Measurements from ENCODE around the gene FBXW7.

FBXW7 gene

GRCh38 chr4:152392079-152392478 lies 143.8 kb downstream of the FBXW7 start:
- peaks cover 10% of the 10 kb centered on the region for H3K79me1 ChIP-seq (replicated peaks; ENCODE audit: low read length, poor library complexity, severe bottlenecking)
- H4K91ac ChIP-seq (ENCODE audit: low read length) = no peak overlapping the region
- H3K18ac ChIP-seq (ENCODE audit: low read depth in 1 of 2, low read length in 2 of 2) = no peak overlapping the region
- no peak overlapping the region for H3K9ac ChIP-seq (ENCODE audit: low read length)
- no peaks in the 10 kb centered on the region for H3K36me3 ChIP-seq (ENCODE audit: control insufficient read depth in 1 of 2, insufficient read depth in 2 of 2, low read depth in 1 of 2, low read length in 2 of 2)
- no peak overlapping the region for H3K4me3 ChIP-seq (ENCODE audit: insufficient read depth in 1 of 2, low read depth in 1 of 2, low read length in 2 of 2)
- no peaks in the 10 kb centered on the region for H3K27me3 ChIP-seq (ENCODE audit: control insufficient read depth in 1 of 2, insufficient read depth in 1 of 2, low read length in 2 of 2)
- H3K4me2 ChIP-seq (ENCODE audit: low read length, poor library complexity, severe bottlenecking) = no peak overlapping the region
- H3K23ac ChIP-seq (ENCODE audit: low read length in 2 of 2) = no peak overlapping the region
- no peak overlapping the region for H3K27ac ChIP-seq (ENCODE audit: low read length, poor library complexity, severe bottlenecking)
- no peak overlapping the region for H2AFZ ChIP-seq (ENCODE audit: low read depth, low read length)
- WGBS = 100% methylated on average over 3 of the region's 3 CpGs
- no peak overlapping the region for H2BK120ac ChIP-seq (ENCODE audit: low read depth, low read length)
- H3K4me1 ChIP-seq (ENCODE audit: control insufficient read depth, insufficient read depth, low read depth, low read length) = no peaks in the 10 kb centered on the region
- no peak overlapping the region for H2BK5ac ChIP-seq (ENCODE audit: low read depth, low read length, poor library complexity, severe bottlenecking)
- H2BK12ac ChIP-seq (ENCODE audit: low read length in 2 of 2) = peak overlapping the region in 1 of 2 experiments; percentile 14
- no peak overlapping the region for H2AK5ac ChIP-seq (ENCODE audit: low read length, severe bottlenecking)
- no peak overlapping the region for H2BK15ac ChIP-seq (ENCODE audit: low read depth, poor library complexity, severe bottlenecking)
- no peak overlapping the region for H4K8ac ChIP-seq (ENCODE audit: low read length)
- no peak overlapping the region for H3K14ac ChIP-seq (ENCODE audit: low read length in 2 of 2)
- no peak overlapping the region for H3K4ac ChIP-seq (ENCODE audit: low read depth in 1 of 2, low read length in 2 of 2)
- no peak for DNase-seq
- H3K9me3 ChIP-seq (ENCODE audit: control insufficient read depth, low read length) = no peaks in the 10 kb centered on the region

- Histone ChIP-seq H3K4me2 (ENCODE audit: low read length, poor library complexity, severe bottlenecking) (no peak overlapping the region), H3K36me3 (ENCODE audit: control insufficient read depth in 1 of 2, insufficient read depth in 2 of 2, low read depth in 1 of 2, low read length in 2 of 2) (no peaks in the 10 kb centered on the region), H4K91ac (ENCODE audit: low read length) (no peak overlapping the region), H2AFZ (ENCODE audit: low read depth, low read length) (no peak overlapping the region), H2BK12ac (ENCODE audit: low read length in 2 of 2) (no peak overlapping the region), H3K9ac (ENCODE audit: low read length) (no peak overlapping the region), H4K8ac (ENCODE audit: low read length) (no peak overlapping the region), H3K27ac (ENCODE audit: low read length, poor library complexity, severe bottlenecking) (no peak overlapping the region), H3K79me1 (replicated peaks; ENCODE audit: low read length, poor library complexity, severe bottlenecking) (peaks cover 9% of the 10 kb centered on the region), H2BK120ac (ENCODE audit: low read depth, low read length) (no peak overlapping the region), H3K27me3 (ENCODE audit: control insufficient read depth in 1 of 2, insufficient read depth in 1 of 2, low read length in 2 of 2) (no peaks in the 10 kb centered on the region), H3K4me3 (ENCODE audit: insufficient read depth in 1 of 2, low read depth in 1 of 2, low read length in 2 of 2) (no peak overlapping the region), H3K14ac (ENCODE audit: low read length in 2 of 2) (no peak overlapping the region), H3K18ac (ENCODE audit: low read depth in 1 of 2, low read length in 2 of 2) (no peak overlapping the region), H2BK5ac (ENCODE audit: low read depth, low read length, poor library complexity, severe bottlenecking) (no peak overlapping the region), H2AK5ac (ENCODE audit: low read length, severe bottlenecking) (no peak overlapping the region), H3K4ac (ENCODE audit: low read depth in 1 of 2, low read length in 2 of 2) (no peak overlapping the region), H2BK15ac (ENCODE audit: low read depth, poor library complexity, severe bottlenecking) (no peak overlapping the region), H3K23ac (ENCODE audit: low read length in 2 of 2) (no peak overlapping the region), H3K9me3 (ENCODE audit: control insufficient read depth, low read length) (no peaks in the 10 kb centered on the region), H3K4me1 (ENCODE audit: control insufficient read depth, insufficient read depth, low read depth, low read length) (no peaks in the 10 kb centered on the region)
- no peak for DNase-seq
- WGBS = no CpG with 5 or more reads among the region's 1 CpG
These were observed 145.7 kb downstream of the FBXW7 start for GRCh38 chr4:152390216-152390615.

- no peak overlapping the region for H3K23ac ChIP-seq (ENCODE audit: low read length in 2 of 2)
- H3K4me1 ChIP-seq (ENCODE audit: control insufficient read depth, insufficient read depth, low read depth, low read length) = no peaks in the 10 kb centered on the region
- no peak overlapping the region for H3K4ac ChIP-seq (ENCODE audit: low read depth in 1 of 2, low read length in 2 of 2)
- no peak for DNase-seq
- H2BK12ac ChIP-seq (ENCODE audit: low read length in 2 of 2) = no peak overlapping the region
- H2BK5ac ChIP-seq (ENCODE audit: low read depth, low read length, poor library complexity, severe bottlenecking) = no peak overlapping the region
- H3K27me3 ChIP-seq (ENCODE audit: control insufficient read depth in 1 of 2, insufficient read depth in 1 of 2, low read length in 2 of 2) = no peaks in the 10 kb centered on the region
- no peak overlapping the region for H2BK15ac ChIP-seq (ENCODE audit: low read depth, poor library complexity, severe bottlenecking)
- H4K91ac ChIP-seq (ENCODE audit: low read length) = no peak overlapping the region
- no peaks in the 10 kb centered on the region for H3K36me3 ChIP-seq (ENCODE audit: control insufficient read depth in 1 of 2, insufficient read depth in 2 of 2, low read depth in 1 of 2, low read length in 2 of 2)
- H3K79me1 ChIP-seq (replicated peaks; ENCODE audit: low read length, poor library complexity, severe bottlenecking) = peaks cover 6% of the 10 kb centered on the region
- no peak overlapping the region for H3K4me3 ChIP-seq (ENCODE audit: insufficient read depth in 1 of 2, low read depth in 1 of 2, low read length in 2 of 2)
- no peak overlapping the region for H2AFZ ChIP-seq (ENCODE audit: low read depth, low read length)
- H3K14ac ChIP-seq (ENCODE audit: low read length in 2 of 2) = no peak overlapping the region
- no peak overlapping the region for H3K18ac ChIP-seq (ENCODE audit: low read depth in 1 of 2, low read length in 2 of 2)
- H3K9me3 ChIP-seq (ENCODE audit: control insufficient read depth, low read length) = no peaks in the 10 kb centered on the region
- H2AK5ac ChIP-seq (ENCODE audit: low read length, severe bottlenecking) = no peak overlapping the region
- no CpG with 5 or more reads among the region's 2 CpGs for WGBS
- H3K4me2 ChIP-seq (ENCODE audit: low read length, poor library complexity, severe bottlenecking) = no peak overlapping the region
- H4K8ac ChIP-seq (ENCODE audit: low read length) = no peak overlapping the region
- no peak overlapping the region for H3K9ac ChIP-seq (ENCODE audit: low read length)
- no peak overlapping the region for H3K27ac ChIP-seq (ENCODE audit: low read length, poor library complexity, severe bottlenecking)
- no peak overlapping the region for H2BK120ac ChIP-seq (ENCODE audit: low read depth, low read length)
These were observed 146.5 kb downstream of the FBXW7 start for GRCh38 chr4:152389359-152389758.

DNA sequence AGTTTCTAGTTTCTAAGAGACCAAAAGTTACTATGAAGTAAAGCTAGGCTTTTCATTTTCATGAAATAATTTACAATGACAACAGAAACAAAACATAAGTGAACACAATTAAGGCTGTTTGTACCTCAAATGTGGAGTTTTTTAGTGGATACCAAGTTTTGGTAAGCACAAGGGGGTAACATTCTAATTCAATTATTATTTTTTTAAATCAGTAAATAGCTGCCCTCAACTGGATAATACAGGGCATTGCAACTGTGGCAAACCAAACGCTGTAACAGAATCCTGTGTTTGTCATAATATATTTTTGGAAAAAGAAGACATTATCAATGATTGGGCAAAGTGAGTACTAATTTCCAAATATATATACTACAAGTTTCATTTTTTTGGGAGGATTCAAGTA lies 150.3 kb downstream of the FBXW7 start:
- H2BK5ac ChIP-seq (ENCODE audit: low read depth, low read length, poor library complexity, severe bottlenecking) = no peak overlapping the region
- no peak overlapping the region for H4K91ac ChIP-seq (ENCODE audit: low read length)
- H2BK120ac ChIP-seq (ENCODE audit: low read depth, low read length) = no peak overlapping the region
- no peak overlapping the region for H3K27ac ChIP-seq (ENCODE audit: low read length, poor library complexity, severe bottlenecking)
- peaks cover 1% of the 10 kb centered on the region for H3K79me1 ChIP-seq (replicated peaks; ENCODE audit: low read length, poor library complexity, severe bottlenecking)
- H3K4ac ChIP-seq (ENCODE audit: low read depth in 1 of 2, low read length in 2 of 2) = no peak overlapping the region
- H2BK15ac ChIP-seq (ENCODE audit: low read depth, poor library complexity, severe bottlenecking) = no peak overlapping the region
- peak overlapping the region; percentile 72 for H3K9ac ChIP-seq (ENCODE audit: low read length)
- H3K4me3 ChIP-seq (ENCODE audit: insufficient read depth in 1 of 2, low read depth in 1 of 2, low read length in 2 of 2) = no peak overlapping the region
- H3K9me3 ChIP-seq (ENCODE audit: control insufficient read depth, low read length) = no peaks in the 10 kb centered on the region
- H3K4me1 ChIP-seq (ENCODE audit: control insufficient read depth, insufficient read depth, low read depth, low read length) = no peaks in the 10 kb centered on the region
- no peak overlapping the region for H3K23ac ChIP-seq (ENCODE audit: low read length in 2 of 2)
- H3K36me3 ChIP-seq (ENCODE audit: control insufficient read depth in 1 of 2, insufficient read depth in 2 of 2, low read depth in 1 of 2, low read length in 2 of 2) = no peaks in the 10 kb centered on the region
- no peak overlapping the region for H2BK12ac ChIP-seq (ENCODE audit: low read length in 2 of 2)
- H3K18ac ChIP-seq (ENCODE audit: low read depth in 1 of 2, low read length in 2 of 2) = no peak overlapping the region
- H4K8ac ChIP-seq (ENCODE audit: low read length) = no peak overlapping the region
- H3K14ac ChIP-seq (ENCODE audit: low read length in 2 of 2) = no peak overlapping the region
- DNase-seq = peak; percentile 33
- 100% methylated on average over 1 of the region's 1 CpG for WGBS
- no peak overlapping the region for H2AK5ac ChIP-seq (ENCODE audit: low read length, severe bottlenecking)
- no peak overlapping the region for H2AFZ ChIP-seq (ENCODE audit: low read depth, low read length)
- H3K4me2 ChIP-seq (ENCODE audit: low read length, poor library complexity, severe bottlenecking) = no peak overlapping the region
- no peaks in the 10 kb centered on the region for H3K27me3 ChIP-seq (ENCODE audit: control insufficient read depth in 1 of 2, insufficient read depth in 1 of 2, low read length in 2 of 2)
